ENCODE data around the gene IFT88.

DNA sequence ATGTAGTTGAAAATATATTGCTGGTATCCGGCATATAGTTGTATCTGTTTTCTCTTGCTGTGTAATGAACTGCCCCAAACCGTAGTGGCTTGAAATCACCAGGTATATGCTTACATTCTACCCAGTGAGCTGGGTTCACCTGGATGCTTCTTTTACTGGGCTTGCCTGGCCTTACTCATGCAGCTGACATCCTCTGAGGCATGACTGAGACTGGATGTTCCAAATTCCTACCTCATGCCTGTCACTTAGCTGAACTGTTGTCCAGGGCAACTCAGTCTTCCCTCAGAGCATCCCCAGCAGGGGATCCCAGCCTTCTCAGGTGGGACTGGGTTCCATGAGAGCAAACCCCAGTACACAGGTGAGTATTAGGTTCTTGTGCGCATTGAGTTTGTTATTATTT is 66.8 kb downstream of the IFT88 start:
- TF ChIP-seq HDAC2 (IDR thresholded peaks at IDR 0.05; ENCODE audit: borderline replicate concordance in 1 of 2, low read depth in 2 of 2, low read length in 2 of 2), result no peak
- no peak for TF ChIP-seq ZNF274 (IDR thresholded peaks at IDR 0.05; ENCODE audit: borderline replicate concordance, extremely low read depth, low read length)
- no peak for TF ChIP-seq JUND (IDR thresholded peaks at IDR 0.05; ENCODE audit: low read length)

Data from H1 (cell line).